Aorta (tissue), 5 donors: ENCODE measurements around the gene MARK3. TPM values are rescaled to one million over a fixed set of nuclear protein-coding genes. Genes with fewer than 3 reads are reported as not detected.

ENCODE experiments used
- ATAC-seq: fragments of 200-7000 bp; cut with Tn5 transposase; one replicate; pipeline ENCODE4 v1.9.1; 2022; ENCODE audit warnings: moderate library complexity; ENCODE audit not compliant: low FRiP score
- DNase-seq, 2 donors: peaks; one replicate each; pipeline ENCODE4 v3.0.0-alpha.2; 2020
- H3K27ac ChIP-seq, 2 donors: one replicate each; pipeline ENCODE4 v1.5.1; 2013; ENCODE audit warnings: low read length in 2 of 2, mild to moderate bottlenecking in 2 of 2, moderate library complexity in 2 of 2, control low read depth in 1 of 2, inconsistent platforms in 1 of 2, low read depth in 1 of 2
- H3K27me3 ChIP-seq, 2 donors: one replicate each; pipeline ENCODE4 v1.6.1; 2013; ENCODE audit warnings: control low read depth in 1 of 2, low read length in 1 of 2, mild to moderate bottlenecking in 1 of 2, moderate library complexity in 1 of 2; ENCODE audit not compliant: insufficient read depth in 2 of 2, control insufficient read depth in 1 of 2
- H3K36me3 ChIP-seq, 2 donors: one replicate each; pipeline ENCODE4 v1.6.1; 2013; ENCODE audit warnings: control low read depth in 1 of 2, low read length in 1 of 2, mild to moderate bottlenecking in 1 of 2; ENCODE audit not compliant: insufficient read depth in 2 of 2, control insufficient read depth in 1 of 2
- H3K4me1 ChIP-seq, 2 donors: one replicate each; pipeline ENCODE4 v1.6.1; 2013; ENCODE audit warnings: low read length in 2 of 2, control low read depth in 1 of 2, mild to moderate bottlenecking in 1 of 2, moderate library complexity in 1 of 2; ENCODE audit not compliant: insufficient read depth in 2 of 2, control insufficient read depth in 1 of 2
- H3K4me3 ChIP-seq, 2 donors: one replicate each; pipeline ENCODE4 v1.5.1; 2013; ENCODE audit warnings: low read length in 2 of 2, control low read depth in 1 of 2, mild to moderate bottlenecking in 1 of 2
- H3K9me3 ChIP-seq: one replicate; pipeline ENCODE4 v1.6.1; 2013; ENCODE audit warnings: mild to moderate bottlenecking, low read length; ENCODE audit not compliant: control insufficient read depth
- WGBS, 2 donors: extraction: QIAGEN DNeasy Blood & Tissue Kit; methylation state at CpG; one replicate each; pipeline ENCODE4 v1.1.7; 2013; 5-methylcytosine and 5-hydroxymethylcytosine counted together
- intact Hi-C, 2 donors: fragments of 100-400 bp; cut with DNase I; formaldehyde crosslinking; loops; one replicate each; pipeline versions ENCODE4 v1.14.2 to v1.15.0; 2022
- polyA plus RNA-seq, 2 donors: library from polyadenylated mRNA; stranded (reverse); fragments of 200-250 nt; gene quantifications; one replicate each; pipeline ENCODE4 v1.2.3, GENCODE V29; 2013
- total RNA-seq, 2 donors: library from RNA; stranded (reverse); fragmentation: NEBNext Ultra II Directional; extraction: Animal tissue kit (Norgen Biotek cat#: 25700); gene quantifications; one replicate each; pipeline ENCODE4 v1.2.1, GENCODE V29; 2021
- donor health status: healthy with polysubstance abuse.
- donor health status: Bipolar disorder and iron deficiency.
- donor health status: DM: no; HTN: no; CAD: no.
- donor health status: DM: no; HTN: no; CAD: no.
- donor health status: DM: yes; HTN: yes; CAD: no.

MARK3 gene
- total and polyA plus RNA-seq, 4 donors = 21.7 to 121 (median 86.0) TPM

GRCh38 chr14:103528146-103528586, 143.0 kb downstream of the MARK3 start:
- no peaks in the 10 kb centered on the region for H3K36me3 ChIP-seq
- H3K27me3 ChIP-seq = no peaks in the 10 kb centered on the region
- H3K4me3 ChIP-seq = no peak overlapping the region
- DNase-seq (no peak), ATAC-seq (peak; percentile 40)
- intact Hi-C loops = no loop called here
- 67 to 68% methylated on average over 10 of the region's 10 CpGs for WGBS, 2 donors
- peak overlapping the region in 1 of 2 donors; percentile 39 for H3K27ac ChIP-seq
- no peaks in the 10 kb centered on the region for H3K4me1 ChIP-seq
- no peaks in the 10 kb centered on the region for H3K9me3 ChIP-seq

GRCh38 chr14:103528587-103529382, 143.6 kb downstream of the MARK3 start, which contains the start of gene TRMT61A:
Gene TRMT61A (plus strand): TSS chr14:103529196. CDS start chr14:103529979, 783 bp downstream.
- Histone ChIP-seq H3K27ac (peak within 1 kb of the TSS in 1 of 2 donors; percentile 39), H3K27me3 (no peaks in the 10 kb centered on the region), H3K4me1 (no peaks in the 10 kb centered on the region), H3K9me3 (no peaks in the 10 kb centered on the region), H3K36me3 (no peaks in the 10 kb centered on the region), H3K4me3 (peak within 1 kb of the TSS; percentile 10 to 73)
- ATAC-seq (peak; percentile 87), DNase-seq (peak; percentile 93 to 94)
- intact Hi-C loops = no loop called here
- 3% methylated on average over 59 to 70 of the region's 70 CpGs for WGBS, 2 donors

- H3K4me3 ChIP-seq = peak overlapping the region; percentile 10 to 73
- H3K36me3 ChIP-seq = no peaks in the 10 kb centered on the region
- peak in 1 of 2 donors; percentile 53 for DNase-seq
- peak overlapping the region in 1 of 2 donors; percentile 14 for H3K27ac ChIP-seq
- H3K9me3 ChIP-seq = no peaks in the 10 kb centered on the region
- H3K27me3 ChIP-seq = no peaks in the 10 kb centered on the region
- H3K4me1 ChIP-seq = no peaks in the 10 kb centered on the region
- 49 to 50% methylated on average over 41 to 42 of the region's 42 CpGs for WGBS, 2 donors
- no peak for ATAC-seq
- intact Hi-C loops = no loop called here
Measured at GRCh38 chr14:103529383-103530365, 144.5 kb downstream of the MARK3 start.

GRCh38 chr14:103530390-103530789, 145.2 kb downstream of the MARK3 start:
- no peaks in the 10 kb centered on the region for H3K27me3 ChIP-seq
- WGBS, 2 donors = 49 to 60% methylated on average over 7 of the region's 7 CpGs
- H3K9me3 ChIP-seq = no peaks in the 10 kb centered on the region
- H3K4me1 ChIP-seq = no peaks in the 10 kb centered on the region
- H3K36me3 ChIP-seq = no peaks in the 10 kb centered on the region
- H3K4me3 ChIP-seq = no peak overlapping the region
- DNase-seq = peak in 1 of 2 donors; percentile 46
- no peak for ATAC-seq
- intact Hi-C loops = no loop called here
- no peak overlapping the region for H3K27ac ChIP-seq

GRCh38 chr14:103530831-103531230, 145.6 kb downstream of the MARK3 start:
- H3K27ac ChIP-seq = no peak overlapping the region
- ATAC-seq (no peak), DNase-seq (peak in 1 of 2 donors; percentile 40)
- no peaks in the 10 kb centered on the region for H3K27me3 ChIP-seq
- no peak overlapping the region for H3K4me3 ChIP-seq
- H3K36me3 ChIP-seq = no peaks in the 10 kb centered on the region
- 89 to 92% methylated on average over 11 of the region's 11 CpGs for WGBS, 2 donors
- no peaks in the 10 kb centered on the region for H3K4me1 ChIP-seq
- intact Hi-C loops = no loop called here
- H3K9me3 ChIP-seq = no peaks in the 10 kb centered on the region

GRCh38 chr14:103531421-103532215, 146.4 kb downstream of the MARK3 start:
- no peak for DNase-seq
- no peaks in the 10 kb centered on the region for H3K27me3 ChIP-seq
- H3K36me3 ChIP-seq = no peaks in the 10 kb centered on the region
- no peak overlapping the region for H3K27ac ChIP-seq
- no peak for ATAC-seq
- 87 to 88% methylated on average over 15 of the region's 15 CpGs for WGBS, 2 donors
- intact Hi-C loops = no loop called here
- no peaks in the 10 kb centered on the region for H3K4me1 ChIP-seq
- H3K4me3 ChIP-seq = no peak overlapping the region
- H3K9me3 ChIP-seq = no peaks in the 10 kb centered on the region

- intact Hi-C loops = no loop called here
- Histone ChIP-seq H3K4me3 (no peak overlapping the region), H3K27ac (no peak overlapping the region), H3K9me3 (no peaks in the 10 kb centered on the region), H3K36me3 (no peaks in the 10 kb centered on the region), H3K27me3 (no peaks in the 10 kb centered on the region), H3K4me1 (no peaks in the 10 kb centered on the region)
- 85% methylated on average over 32 of the region's 32 CpGs for WGBS, 2 donors
- ATAC-seq (no peak), DNase-seq (no peak)
Measured at GRCh38 chr14:103532216-103533136, 147.3 kb downstream of the MARK3 start.
